ENCODE data around the gene PPP1R37. TPM values are rescaled to one million over a fixed set of nuclear protein-coding genes. Genes with fewer than 3 reads are reported as not detected.

Gene PPP1R37
- total and polyA plus RNA-seq, 4 donors = 19.2 to 39.7 (median 25.9) TPM

DNA sequence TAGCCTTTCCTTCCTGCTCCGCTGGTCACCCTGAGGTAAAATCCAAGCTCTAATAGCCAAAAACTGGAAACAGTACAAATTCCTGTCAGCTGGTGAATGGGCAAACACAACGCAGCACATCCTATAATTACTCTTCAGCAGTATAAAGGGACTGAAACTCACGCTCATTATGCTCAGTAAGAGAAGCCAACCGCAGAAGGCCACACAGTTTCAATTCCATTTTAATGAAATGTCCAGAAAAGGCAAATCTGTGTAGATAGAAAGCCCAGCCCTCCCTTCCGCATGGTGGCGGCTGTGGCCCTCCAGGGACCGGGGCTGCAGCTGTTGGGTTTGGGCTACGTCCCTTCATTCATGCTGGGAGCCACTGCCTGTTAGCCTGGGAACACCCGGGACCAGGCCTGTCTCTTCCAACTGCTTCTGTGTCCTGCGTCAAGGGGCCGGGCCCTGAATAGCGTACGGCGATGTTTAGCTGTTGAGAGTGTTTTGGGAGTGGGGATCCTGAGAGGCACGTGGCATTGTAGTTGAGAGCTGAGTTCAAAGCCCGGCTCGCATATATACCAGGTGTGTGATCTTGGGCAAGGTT is 44.3 kb downstream of the PPP1R37 start:
- peaks cover 0 to 22% (median 4%) of the 10 kb centered on the region in 4 donors for H3K36me3 ChIP-seq (ENCODE audit: control insufficient read depth in 4 of 4, insufficient read depth in 4 of 4, low read length in 4 of 4)
- ATAC-seq (ENCODE audit: insufficient read depth, low FRiP score) (no peak), DNase-seq (peak in 2 of 3 donors; percentile 28 to 41)
- H3K4me1 ChIP-seq (ENCODE audit: control insufficient read depth in 5 of 5, insufficient read depth in 5 of 5, low read length in 5 of 5) = peaks cover 0 to 11% (median 4%) of the 10 kb centered on the region in 5 donors
- H3K9ac ChIP-seq (ENCODE audit: insufficient read depth in 1 of 2, low read length in 2 of 2) = no peak overlapping the region
- WGBS, 2 donors = 87% methylated on average over 17 of the region's 17 CpGs
- TF ChIP-seq, protein P1, sequence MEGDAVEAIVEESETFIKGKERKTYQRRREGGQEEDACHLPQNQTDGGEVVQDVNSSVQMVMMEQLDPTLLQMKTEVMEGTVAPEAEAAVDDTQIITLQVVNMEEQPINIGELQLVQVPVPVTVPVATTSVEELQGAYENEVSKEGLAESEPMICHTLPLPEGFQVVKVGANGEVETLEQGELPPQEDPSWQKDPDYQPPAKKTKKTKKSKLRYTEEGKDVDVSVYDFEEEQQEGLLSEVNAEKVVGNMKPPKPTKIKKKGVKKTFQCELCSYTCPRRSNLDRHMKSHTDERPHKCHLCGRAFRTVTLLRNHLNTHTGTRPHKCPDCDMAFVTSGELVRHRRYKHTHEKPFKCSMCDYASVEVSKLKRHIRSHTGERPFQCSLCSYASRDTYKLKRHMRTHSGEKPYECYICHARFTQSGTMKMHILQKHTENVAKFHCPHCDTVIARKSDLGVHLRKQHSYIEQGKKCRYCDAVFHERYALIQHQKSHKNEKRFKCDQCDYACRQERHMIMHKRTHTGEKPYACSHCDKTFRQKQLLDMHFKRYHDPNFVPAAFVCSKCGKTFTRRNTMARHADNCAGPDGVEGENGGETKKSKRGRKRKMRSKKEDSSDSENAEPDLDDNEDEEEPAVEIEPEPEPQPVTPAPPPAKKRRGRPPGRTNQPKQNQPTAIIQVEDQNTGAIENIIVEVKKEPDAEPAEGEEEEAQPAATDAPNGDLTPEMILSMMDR (IDR thresholded peaks at IDR 0.05; ENCODE audit: control extremely low read depth, extremely low read depth) = no peak
- H3K9me3 ChIP-seq (ENCODE audit: control insufficient read depth in 4 of 4, insufficient read depth in 3 of 4, low read length in 3 of 4) = no peaks in the 10 kb centered on the region
- H3K4me3 ChIP-seq = no peak overlapping the region
- H3K27ac ChIP-seq (ENCODE audit: low read depth in 1 of 2, low read length in 1 of 2) = no peak overlapping the region
- H3K27me3 ChIP-seq (ENCODE audit: control insufficient read depth in 3 of 3, insufficient read depth in 3 of 3, low read length in 2 of 3) = no peaks in the 10 kb centered on the region

DNA sequence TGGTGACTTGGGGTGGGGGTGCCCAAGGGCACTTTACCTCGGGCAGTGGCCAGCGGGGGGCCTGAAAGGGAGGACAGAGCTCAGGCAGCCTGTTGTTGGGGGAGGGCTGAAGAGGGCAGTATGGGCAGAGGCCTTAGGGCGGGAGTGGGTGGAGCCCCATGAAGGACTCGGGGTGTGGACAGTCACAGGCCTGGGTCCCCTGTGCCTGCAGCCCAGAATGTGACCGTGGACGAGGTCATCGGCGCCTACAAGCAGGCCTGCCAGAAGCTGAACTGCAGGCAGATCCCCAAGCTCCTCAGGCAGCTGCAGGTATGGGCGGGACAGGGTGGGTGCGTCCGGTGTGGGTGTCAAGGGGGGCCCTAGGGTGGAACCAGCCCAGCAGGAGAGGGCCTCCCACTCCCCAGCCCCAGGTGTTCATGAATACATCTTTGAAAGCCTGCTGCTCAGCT is 45.3 kb downstream of the PPP1R37 start:
- DNase-seq (no peak), ATAC-seq (ENCODE audit: insufficient read depth, low FRiP score) (no peak)
- whole genome bisulfite sequencing, 2 donors = 84 to 93% methylated on average over 10 to 11 of the region's 11 CpGs
- H3K36me3 ChIP-seq (ENCODE audit: control insufficient read depth in 4 of 4, insufficient read depth in 4 of 4, low read length in 4 of 4) = peaks cover 0 to 32% (median 10%) of the 10 kb centered on the region in 4 donors
- no peak overlapping the region for H3K27ac ChIP-seq (ENCODE audit: low read depth in 1 of 2, low read length in 1 of 2)
- H3K9me3 ChIP-seq (ENCODE audit: control insufficient read depth in 4 of 4, insufficient read depth in 3 of 4, low read length in 3 of 4) = no peaks in the 10 kb centered on the region
- TF ChIP-seq, protein P1 (IDR thresholded peaks at IDR 0.05; ENCODE audit: control extremely low read depth, extremely low read depth) = no peak
- H3K9ac ChIP-seq (ENCODE audit: insufficient read depth in 1 of 2, low read length in 2 of 2) = no peak overlapping the region
- peaks cover 0 to 11% (median 4%) of the 10 kb centered on the region in 5 donors for H3K4me1 ChIP-seq (ENCODE audit: control insufficient read depth in 5 of 5, insufficient read depth in 5 of 5, low read length in 5 of 5)
- H3K27me3 ChIP-seq (ENCODE audit: control insufficient read depth in 3 of 3, insufficient read depth in 3 of 3, low read length in 2 of 3) = no peaks in the 10 kb centered on the region
- H3K4me3 ChIP-seq = no peak overlapping the region

DNA sequence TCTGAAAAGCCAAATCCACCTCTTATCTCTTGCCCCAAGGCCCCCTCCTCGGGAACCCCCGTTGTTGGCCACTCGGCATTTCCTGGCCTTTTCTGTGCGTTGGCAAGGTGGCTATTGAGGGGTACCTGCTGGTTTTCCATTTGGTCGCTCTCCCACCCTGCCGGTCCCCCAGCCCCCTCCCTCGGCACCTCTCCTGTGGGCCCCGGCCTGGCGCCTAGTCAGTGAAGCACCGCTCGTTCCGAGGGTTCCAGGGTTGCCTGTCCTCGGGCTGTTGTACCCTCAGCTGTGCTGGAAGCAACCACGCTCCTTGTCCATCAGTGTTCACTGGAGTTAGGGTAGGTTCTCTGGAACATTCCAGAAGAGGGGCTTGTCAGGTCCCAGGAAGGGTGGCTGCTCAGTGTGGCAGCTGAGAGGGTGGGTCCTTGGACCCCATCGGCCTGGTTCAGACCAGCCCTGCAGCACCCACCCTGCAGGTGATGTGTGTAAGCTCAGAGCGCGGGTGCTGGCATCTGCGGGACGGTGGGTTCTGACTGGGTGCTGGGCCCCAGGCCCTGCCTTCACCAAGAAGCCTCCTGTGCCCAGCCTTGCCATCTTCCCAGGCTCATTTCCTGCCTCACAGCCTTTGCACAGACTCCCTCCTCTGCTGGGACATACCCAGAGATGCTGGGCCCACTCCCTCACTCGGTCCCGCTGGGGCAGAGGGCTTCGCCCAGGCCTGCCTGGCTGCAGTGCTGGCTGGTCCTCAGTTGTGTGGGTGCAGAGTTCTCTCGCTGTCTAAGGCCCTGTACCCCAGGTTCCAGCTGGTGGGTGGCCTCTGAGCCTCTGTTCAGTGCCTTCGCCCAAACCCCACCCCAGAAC is 46.5 kb downstream of the PPP1R37 start:
- Histone ChIP-seq H3K4me3 (no peak overlapping the region), H3K36me3 (ENCODE audit: control insufficient read depth in 4 of 4, insufficient read depth in 4 of 4, low read length in 4 of 4) (peaks cover 0 to 39% (median 11%) of the 10 kb centered on the region in 4 donors), H3K4me1 (ENCODE audit: control insufficient read depth in 5 of 5, insufficient read depth in 5 of 5, low read length in 5 of 5) (peaks cover 0 to 11% (median 4%) of the 10 kb centered on the region in 5 donors), H3K9ac (ENCODE audit: insufficient read depth in 1 of 2, low read length in 2 of 2) (no peak overlapping the region), H3K9me3 (ENCODE audit: control insufficient read depth in 4 of 4, insufficient read depth in 3 of 4, low read length in 3 of 4) (no peaks in the 10 kb centered on the region), H3K27me3 (ENCODE audit: control insufficient read depth in 3 of 3, insufficient read depth in 3 of 3, low read length in 2 of 3) (no peaks in the 10 kb centered on the region), H3K27ac (ENCODE audit: low read depth in 1 of 2, low read length in 1 of 2) (no peak overlapping the region)
- WGBS, 2 donors = 95 to 97% methylated on average over 24 of the region's 24 CpGs
- TF ChIP-seq, protein P1 (IDR thresholded peaks at IDR 0.05; ENCODE audit: control extremely low read depth, extremely low read depth) = no peak
- ATAC-seq (ENCODE audit: insufficient read depth, low FRiP score) = no peak
- DNase-seq = no peak
